Ovary (tissue), 3 donors: ENCODE results near the gene RNF126.

Source experiments
- CTCF ChIP-seq, 3 donors: fragments of 450-650 bp in 2 of 3; fragments of 200-600 bp in 1 of 3; IDR thresholded peaks; one replicate each; pipeline versions ENCODE4 v1.5.1 to v1.8.0; 2016 to 2022; ENCODE audit warnings: antibody characterized with exemption in 3 of 3, mild to moderate bottlenecking in 1 of 3
- EP300 ChIP-seq: sonication (generic); formaldehyde crosslinking; IDR thresholded peaks from one replicate; pipeline ENCODE4 v1.6.1; 2017; ENCODE audit warnings: antibody characterized with exemption
- POLR2A ChIP-seq: fragments of 450-650 bp; IDR thresholded peaks from one replicate; pipeline ENCODE4 v1.6.1; 2017; ENCODE audit warnings: antibody characterized with exemption, mild to moderate bottlenecking, moderate library complexity
- donor health status: DM: no; HTN: no; CAD: no.

- no peak for TF ChIP-seq POLR2A
- TF ChIP-seq CTCF (IDR thresholded peaks at IDR 0.05): peak in 2 of 3 donors; percentile 27 to 34
- no peak for TF ChIP-seq EP300
Measured at GRCh38 chr19:633068-633785, 29.8 kb downstream of the RNF126 start, which contains the start of gene POLRMT.
